ENCODE results near the gene ST6GAL1. TPM values are rescaled to one million over a fixed set of nuclear protein-coding genes. Genes with fewer than 3 reads are reported as not detected.
"Not testable (repeated sequence)": the region's sequence is repeated elsewhere in the genome, so short reads cannot be mapped to it uniquely, and the experiment has no call there.

Gene ST6GAL1
- total RNA-seq, 1 donor from 2014 or later, result 72.7 TPM

- Histone ChIP-seq H3K4me1 (peaks cover under 1% of the 10 kb centered on the region), H3K9me3 (no peaks in the 10 kb centered on the region), H3K27ac (no peak overlapping the region), H3K27me3 (ENCODE audit: low read depth) (no peaks in the 10 kb centered on the region), H3K36me3 (no peaks in the 10 kb centered on the region), H3K4me3 (no peak overlapping the region)
- no peak for DNase-seq
- TF ChIP-seq CTCF (IDR thresholded peaks at IDR 0.05), result no peak
- intact Hi-C loops (cut with DNase I), result no loop called here
- peak in 1 of 2 donors; percentile 19 for ATAC-seq
Measured at GRCh38 chr3:186896006-186896405, 34.3 kb upstream of the ST6GAL1 start.

- no peak for ATAC-seq
- H3K4me3 ChIP-seq, result no peak overlapping the region
- H3K4me1 ChIP-seq, result peaks cover 5% of the 10 kb centered on the region
Measured at GRCh38 chr3:186896875-186897274, 33.5 kb upstream of the ST6GAL1 start.

GRCh38 chr3:186901135-186901734, 29.1 kb upstream of the ST6GAL1 start:
- Histone ChIP-seq H3K4me3 (no peak overlapping the region), H3K36me3 (no peaks in the 10 kb centered on the region), H3K27ac (no peak overlapping the region), H3K4me1 (peaks cover 5% of the 10 kb centered on the region), H3K9me3 (no peaks in the 10 kb centered on the region), H3K27me3 (ENCODE audit: low read depth) (no peaks in the 10 kb centered on the region)
- TF ChIP-seq CTCF (IDR thresholded peaks at IDR 0.05), result no peak
- intact Hi-C loops (cut with DNase I), result no loop called here
- DNase-seq (no peak), ATAC-seq (no peak)

More at GRCh38 chr3:186896875-186897274, 33.5 kb upstream of the ST6GAL1 start:
- Histone ChIP-seq H3K27ac (no peak overlapping the region), H3K27me3 (ENCODE audit: low read depth) (no peaks in the 10 kb centered on the region), H3K9me3 (no peaks in the 10 kb centered on the region), H3K36me3 (no peaks in the 10 kb centered on the region)
- intact Hi-C loops (cut with DNase I), result no loop called here
- no peak for DNase-seq
- TF ChIP-seq CTCF (IDR thresholded peaks at IDR 0.05), result no peak

- ATAC-seq, result no peak
- Histone ChIP-seq H3K36me3 (no peaks in the 10 kb centered on the region), H3K27ac (no peak overlapping the region), H3K27me3 (ENCODE audit: low read depth) (no peaks in the 10 kb centered on the region), H3K9me3 (no peaks in the 10 kb centered on the region), H3K4me1 (peaks cover 5% of the 10 kb centered on the region), H3K4me3 (no peak overlapping the region)
- intact Hi-C loops (cut with DNase I), result no loop called here
- TF ChIP-seq CTCF (IDR thresholded peaks at IDR 0.05), result no peak
- no peak for DNase-seq
Measured at GRCh38 chr3:186902154-186902553, 28.2 kb upstream of the ST6GAL1 start.

GRCh38 chr3:186902713-186903112, 27.6 kb upstream of the ST6GAL1 start:
- no peak for TF ChIP-seq CTCF (IDR thresholded peaks at IDR 0.05)

GRCh38 chr3:186903676-186904075, 26.6 kb upstream of the ST6GAL1 start:
- DNase-seq; H3K9me3 ChIP-seq; H3K4me1 ChIP-seq; ATAC-seq; H3K4me3 ChIP-seq; H3K27me3 ChIP-seq (ENCODE audit: low read depth); H3K27ac ChIP-seq; intact Hi-C loops (cut with DNase I); H3K36me3 ChIP-seq: not testable (repeated sequence)

More at GRCh38 chr3:186902713-186903112, 27.6 kb upstream of the ST6GAL1 start:
- intact Hi-C loops (cut with DNase I), result no loop called here
- H3K4me1 ChIP-seq, result peaks cover 5% of the 10 kb centered on the region
- no peaks in the 10 kb centered on the region for H3K9me3 ChIP-seq
- ATAC-seq, result no peak
- no peak overlapping the region for H3K27ac ChIP-seq
- H3K36me3 ChIP-seq, result no peaks in the 10 kb centered on the region
- H3K27me3 ChIP-seq (ENCODE audit: low read depth), result no peaks in the 10 kb centered on the region
- H3K4me3 ChIP-seq, result no peak overlapping the region
- DNase-seq, result no peak

- intact Hi-C loops (cut with DNase I); H3K4me1 ChIP-seq; H3K27me3 ChIP-seq (ENCODE audit: low read depth); DNase-seq; H3K36me3 ChIP-seq; H3K4me3 ChIP-seq; H3K27ac ChIP-seq; ATAC-seq; H3K9me3 ChIP-seq: not testable (repeated sequence)
Measured at GRCh38 chr3:186907075-186907474, 23.3 kb upstream of the ST6GAL1 start.
